ENCODE data around the gene KLHL3.

Gene KLHL3

DNA sequence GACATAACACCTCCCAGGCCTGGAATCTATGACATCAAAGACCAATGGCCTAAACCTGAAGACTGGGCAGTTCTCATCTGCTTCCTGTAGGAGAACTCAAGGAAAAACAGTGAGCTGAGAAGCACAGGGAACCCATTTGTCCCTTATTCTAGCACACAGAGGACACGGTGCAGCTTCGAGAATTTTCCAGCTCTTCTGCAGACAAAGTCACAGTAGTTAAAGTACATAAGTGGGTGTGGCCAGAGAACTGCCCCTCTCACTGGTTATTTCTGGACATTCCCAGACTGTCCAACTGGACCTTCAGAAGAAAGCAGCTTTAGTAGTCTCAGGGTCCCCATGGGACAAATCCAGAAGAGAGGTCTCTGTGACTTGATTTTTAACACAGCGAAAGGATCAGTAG is 114.6 kb downstream of the KLHL3 start:
- DNase-seq = no peak
- H3K36me3 ChIP-seq = no peaks in the 10 kb centered on the region
- no peaks in the 10 kb centered on the region for H3K27me3 ChIP-seq
- no peak overlapping the region for H3K4me3 ChIP-seq (ENCODE audit: low read depth, low read length)
- H3K9me3 ChIP-seq = no peaks in the 10 kb centered on the region
- TF ChIP-seq, protein P1, sequence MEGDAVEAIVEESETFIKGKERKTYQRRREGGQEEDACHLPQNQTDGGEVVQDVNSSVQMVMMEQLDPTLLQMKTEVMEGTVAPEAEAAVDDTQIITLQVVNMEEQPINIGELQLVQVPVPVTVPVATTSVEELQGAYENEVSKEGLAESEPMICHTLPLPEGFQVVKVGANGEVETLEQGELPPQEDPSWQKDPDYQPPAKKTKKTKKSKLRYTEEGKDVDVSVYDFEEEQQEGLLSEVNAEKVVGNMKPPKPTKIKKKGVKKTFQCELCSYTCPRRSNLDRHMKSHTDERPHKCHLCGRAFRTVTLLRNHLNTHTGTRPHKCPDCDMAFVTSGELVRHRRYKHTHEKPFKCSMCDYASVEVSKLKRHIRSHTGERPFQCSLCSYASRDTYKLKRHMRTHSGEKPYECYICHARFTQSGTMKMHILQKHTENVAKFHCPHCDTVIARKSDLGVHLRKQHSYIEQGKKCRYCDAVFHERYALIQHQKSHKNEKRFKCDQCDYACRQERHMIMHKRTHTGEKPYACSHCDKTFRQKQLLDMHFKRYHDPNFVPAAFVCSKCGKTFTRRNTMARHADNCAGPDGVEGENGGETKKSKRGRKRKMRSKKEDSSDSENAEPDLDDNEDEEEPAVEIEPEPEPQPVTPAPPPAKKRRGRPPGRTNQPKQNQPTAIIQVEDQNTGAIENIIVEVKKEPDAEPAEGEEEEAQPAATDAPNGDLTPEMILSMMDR (IDR thresholded peaks at IDR 0.05; ENCODE audit: low read depth, low read length) = no peak
- peaks cover 12% of the 10 kb centered on the region for H3K4me1 ChIP-seq

DNA sequence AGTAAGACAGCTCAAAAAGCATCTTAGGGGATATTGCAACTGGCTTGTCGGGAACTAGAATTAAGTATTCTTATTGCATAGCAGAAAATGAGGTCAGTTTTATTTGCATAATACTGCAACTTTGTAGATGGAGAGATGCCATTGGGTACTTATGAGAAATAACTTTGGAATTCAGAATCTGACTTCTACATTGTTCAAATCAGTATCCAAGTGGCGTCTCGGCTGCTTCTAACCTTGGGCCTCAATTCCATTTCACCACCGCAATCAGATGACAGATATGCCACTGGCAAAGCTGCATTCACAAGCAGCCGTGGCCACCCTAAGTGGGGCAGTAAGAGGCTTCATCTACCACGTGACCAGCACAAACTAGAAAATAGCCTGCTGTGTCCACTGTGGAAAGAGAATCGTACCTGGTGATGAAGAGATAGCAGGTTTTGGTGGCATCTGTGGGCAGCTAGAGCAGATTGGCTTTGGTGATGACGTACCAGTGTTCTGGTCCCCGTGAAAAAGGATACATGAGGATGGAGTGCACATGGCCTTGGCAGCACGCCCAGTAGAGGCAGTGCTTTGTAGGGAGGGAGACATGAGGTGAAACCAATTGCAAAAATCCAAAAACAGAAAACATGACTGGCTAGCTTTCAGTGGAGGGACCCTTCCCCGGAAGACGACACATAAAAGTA is 116.6 kb downstream of the KLHL3 start:
- TF ChIP-seq, protein P1 (IDR thresholded peaks at IDR 0.05; ENCODE audit: low read depth, low read length) = no peak
- Histone ChIP-seq H3K4me1 (peaks cover 12% of the 10 kb centered on the region), H3K4me3 (ENCODE audit: low read depth, low read length) (no peak overlapping the region), H3K9me3 (no peaks in the 10 kb centered on the region), H3K27me3 (no peaks in the 10 kb centered on the region), H3K36me3 (no peaks in the 10 kb centered on the region)
- DNase-seq = peak; percentile 95

DNA sequence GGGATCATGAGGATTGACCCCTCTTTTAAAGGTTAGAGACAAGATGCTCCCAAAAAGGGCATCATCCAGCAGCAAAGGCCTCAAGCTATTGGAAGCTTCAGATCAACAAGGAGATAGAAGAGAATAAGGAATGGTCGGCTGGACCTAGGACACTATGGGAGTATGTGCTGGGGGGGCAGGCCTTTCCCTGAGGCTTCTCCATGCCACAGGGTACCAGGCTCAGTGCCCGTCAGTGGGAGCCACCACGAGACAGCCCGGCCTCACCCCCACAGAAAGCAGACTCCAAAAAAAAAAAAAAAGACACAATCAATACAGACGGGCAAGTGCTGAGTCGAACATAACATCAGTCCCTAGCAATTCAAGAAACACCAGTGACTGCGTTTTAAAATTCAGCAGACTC is 117.4 kb downstream of the KLHL3 start:
- Histone ChIP-seq H3K4me3 (ENCODE audit: low read depth, low read length) (no peak overlapping the region), H3K4me1 (peaks cover 12% of the 10 kb centered on the region), H3K9me3 (no peaks in the 10 kb centered on the region), H3K27me3 (no peaks in the 10 kb centered on the region), H3K36me3 (no peaks in the 10 kb centered on the region)
- no peak for DNase-seq
- TF ChIP-seq, protein P1 (IDR thresholded peaks at IDR 0.05; ENCODE audit: low read depth, low read length) = no peak

DNA sequence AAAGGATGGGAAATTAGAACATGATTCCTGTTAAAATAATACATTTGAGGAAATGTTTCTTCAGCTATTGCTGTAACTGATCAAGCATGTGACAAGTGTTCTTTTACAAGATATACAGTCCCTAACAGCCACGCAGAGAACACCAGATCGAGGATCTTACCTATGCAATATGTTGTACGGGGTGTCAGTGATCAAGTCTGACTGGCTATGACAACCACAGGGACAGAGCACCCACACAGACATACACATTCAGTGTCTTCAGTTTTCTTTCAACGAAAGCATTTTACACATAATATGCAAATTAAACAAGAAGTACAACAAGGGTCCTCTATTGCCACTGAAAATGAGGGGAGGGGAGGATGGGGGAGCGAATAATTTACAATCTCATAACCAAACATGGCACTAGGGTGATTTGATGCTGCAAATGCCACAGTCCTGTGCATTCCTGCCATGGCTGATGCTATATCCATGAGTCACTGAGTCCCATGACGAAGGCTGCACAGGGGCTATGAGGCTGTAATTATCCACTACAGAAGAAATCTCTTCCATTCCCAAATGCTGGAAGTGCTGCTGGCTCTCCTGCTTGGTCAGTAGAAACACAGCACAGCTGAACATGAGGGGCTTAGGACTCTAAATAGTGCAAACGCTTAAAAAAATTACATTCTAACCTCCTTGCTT is 118.2 kb downstream of the KLHL3 start:
- no peaks in the 10 kb centered on the region for H3K36me3 ChIP-seq
- H3K4me3 ChIP-seq (ENCODE audit: low read depth, low read length) = no peak overlapping the region
- no peaks in the 10 kb centered on the region for H3K9me3 ChIP-seq
- H3K4me1 ChIP-seq = peaks cover 12% of the 10 kb centered on the region
- DNase-seq = no peak
- TF ChIP-seq, protein P1 (IDR thresholded peaks at IDR 0.05; ENCODE audit: low read depth, low read length) = no peak
- no peaks in the 10 kb centered on the region for H3K27me3 ChIP-seq

DNA sequence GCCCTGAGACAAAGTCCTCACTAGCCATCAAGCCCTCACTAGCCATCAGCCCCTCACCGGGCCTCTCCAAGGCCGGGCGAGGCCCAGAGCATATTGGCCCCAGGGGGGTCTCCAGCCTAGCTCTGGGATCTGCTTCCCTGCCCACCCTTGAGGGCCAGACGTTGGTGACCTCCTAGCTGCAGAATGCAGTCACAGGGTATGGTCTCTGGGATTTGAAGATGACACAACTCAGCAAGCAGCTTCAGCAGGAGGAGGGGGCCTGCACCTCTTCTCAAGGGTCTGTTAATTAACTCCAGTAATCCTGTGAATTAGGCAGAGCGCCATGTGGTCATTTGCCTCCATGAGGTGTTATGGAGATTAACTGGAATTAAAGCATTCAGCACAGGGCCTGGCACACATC is 119.8 kb downstream of the KLHL3 start:
- DNase-seq = no peak
- TF ChIP-seq, protein P1 (IDR thresholded peaks at IDR 0.05; ENCODE audit: low read depth, low read length) = no peak
- Histone ChIP-seq H3K9me3 (no peaks in the 10 kb centered on the region), H3K36me3 (no peaks in the 10 kb centered on the region), H3K4me3 (ENCODE audit: low read depth, low read length) (no peak overlapping the region), H3K4me1 (peaks cover 12% of the 10 kb centered on the region), H3K27me3 (no peaks in the 10 kb centered on the region)

DNA sequence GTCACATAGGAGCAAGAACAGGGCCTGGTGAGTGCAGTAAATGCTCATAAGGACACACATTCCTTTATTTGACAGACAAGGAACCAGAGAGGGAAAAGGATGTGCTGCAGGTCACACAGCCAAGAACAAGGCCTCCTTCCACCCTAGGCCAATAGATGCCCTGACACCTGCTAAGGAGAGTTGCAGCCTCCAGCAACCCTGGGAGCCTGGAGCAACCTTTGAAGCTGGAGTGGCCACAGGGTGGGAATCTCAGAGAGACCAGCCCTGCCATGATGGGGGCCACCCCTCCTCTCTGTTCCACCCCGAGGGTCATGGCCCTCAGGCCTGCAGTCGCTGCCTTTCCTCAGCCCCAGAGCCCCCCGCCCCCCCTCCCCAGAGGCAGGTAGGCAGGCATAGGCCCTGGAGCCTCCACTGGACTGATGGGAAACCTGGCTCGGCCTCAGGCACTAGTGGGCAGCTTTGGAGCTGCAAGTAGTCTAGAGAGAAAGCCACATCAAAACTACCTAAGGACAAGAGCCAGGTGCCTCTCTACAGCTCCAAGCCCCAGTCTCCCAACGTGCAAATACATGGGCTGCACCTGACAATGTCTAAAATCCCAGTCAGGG is 120.6 kb downstream of the KLHL3 start:
- no peaks in the 10 kb centered on the region for H3K27me3 ChIP-seq
- H3K36me3 ChIP-seq = no peaks in the 10 kb centered on the region
- H3K4me3 ChIP-seq (ENCODE audit: low read depth, low read length) = no peak overlapping the region
- no peak for DNase-seq
- no peaks in the 10 kb centered on the region for H3K9me3 ChIP-seq
- TF ChIP-seq, protein P1 (IDR thresholded peaks at IDR 0.05; ENCODE audit: low read depth, low read length) = no peak
- H3K4me1 ChIP-seq = peaks cover 11% of the 10 kb centered on the region
